WI38 (cell line): ENCODE measurements around the gene ZNF576.
"Not testable (repeated sequence)": the region's sequence is repeated elsewhere in the genome, so short reads cannot be mapped to it uniquely, and the experiment has no call there.

ENCODE experiments used
- H3K4me3 ChIP-seq: 2 replicates; pipeline ENCODE4 v1.5.1; 2011; ENCODE audit warnings: low read depth, mild to moderate bottlenecking, control low read depth, low read length
- TF ChIP-seq, protein P1 (sequence below): IDR thresholded peaks from 2 replicates; pipeline ENCODE4 v1.5.1; 2012; ENCODE audit warnings: low read depth, mild to moderate bottlenecking, control low read depth, low read length

The ZNF576 gene

DNA sequence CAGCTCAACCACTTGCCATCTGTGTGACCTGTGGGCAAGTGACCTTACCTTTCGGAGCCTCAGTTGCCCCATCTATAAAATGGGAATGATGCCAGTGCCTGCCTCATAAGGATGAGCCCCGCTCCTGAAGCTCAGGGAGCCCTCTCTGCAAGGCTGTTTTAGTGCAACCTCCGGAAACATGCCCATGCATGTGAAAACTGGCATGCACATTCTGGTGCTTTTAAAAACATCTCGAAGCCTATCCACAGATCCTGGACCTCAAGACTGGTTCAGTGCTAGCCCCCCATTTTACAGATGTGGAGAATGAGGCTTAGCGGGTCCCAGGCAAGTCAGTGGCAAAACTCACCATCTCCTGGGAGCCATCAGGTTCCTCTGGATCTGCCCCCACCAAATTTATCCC, 37.7 kb downstream of the ZNF576 start:
- no peak overlapping the region for H3K4me3 ChIP-seq
- TF ChIP-seq, protein P1, sequence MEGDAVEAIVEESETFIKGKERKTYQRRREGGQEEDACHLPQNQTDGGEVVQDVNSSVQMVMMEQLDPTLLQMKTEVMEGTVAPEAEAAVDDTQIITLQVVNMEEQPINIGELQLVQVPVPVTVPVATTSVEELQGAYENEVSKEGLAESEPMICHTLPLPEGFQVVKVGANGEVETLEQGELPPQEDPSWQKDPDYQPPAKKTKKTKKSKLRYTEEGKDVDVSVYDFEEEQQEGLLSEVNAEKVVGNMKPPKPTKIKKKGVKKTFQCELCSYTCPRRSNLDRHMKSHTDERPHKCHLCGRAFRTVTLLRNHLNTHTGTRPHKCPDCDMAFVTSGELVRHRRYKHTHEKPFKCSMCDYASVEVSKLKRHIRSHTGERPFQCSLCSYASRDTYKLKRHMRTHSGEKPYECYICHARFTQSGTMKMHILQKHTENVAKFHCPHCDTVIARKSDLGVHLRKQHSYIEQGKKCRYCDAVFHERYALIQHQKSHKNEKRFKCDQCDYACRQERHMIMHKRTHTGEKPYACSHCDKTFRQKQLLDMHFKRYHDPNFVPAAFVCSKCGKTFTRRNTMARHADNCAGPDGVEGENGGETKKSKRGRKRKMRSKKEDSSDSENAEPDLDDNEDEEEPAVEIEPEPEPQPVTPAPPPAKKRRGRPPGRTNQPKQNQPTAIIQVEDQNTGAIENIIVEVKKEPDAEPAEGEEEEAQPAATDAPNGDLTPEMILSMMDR: no peak

DNA sequence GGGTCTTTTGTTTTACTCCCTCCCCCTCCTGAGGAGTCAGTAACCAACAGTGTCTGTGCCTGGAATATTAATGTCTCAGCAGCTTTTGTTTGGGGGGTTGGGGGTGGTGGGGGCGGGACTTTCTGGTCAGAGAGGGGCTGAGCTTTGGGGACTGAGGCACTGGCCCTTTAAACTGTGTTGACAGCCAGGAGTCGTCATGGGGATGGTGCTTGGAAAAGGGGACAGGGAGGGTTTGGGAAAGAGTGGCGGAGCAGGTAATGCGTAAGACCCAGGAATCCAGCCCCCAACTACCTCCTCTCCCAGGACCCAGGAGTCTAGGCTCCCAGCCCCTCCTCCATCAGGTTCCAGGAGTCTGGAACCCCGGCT, 38.1 kb downstream of the ZNF576 start:
- no peak overlapping the region for H3K4me3 ChIP-seq
- TF ChIP-seq, protein P1: no peak

DNA sequence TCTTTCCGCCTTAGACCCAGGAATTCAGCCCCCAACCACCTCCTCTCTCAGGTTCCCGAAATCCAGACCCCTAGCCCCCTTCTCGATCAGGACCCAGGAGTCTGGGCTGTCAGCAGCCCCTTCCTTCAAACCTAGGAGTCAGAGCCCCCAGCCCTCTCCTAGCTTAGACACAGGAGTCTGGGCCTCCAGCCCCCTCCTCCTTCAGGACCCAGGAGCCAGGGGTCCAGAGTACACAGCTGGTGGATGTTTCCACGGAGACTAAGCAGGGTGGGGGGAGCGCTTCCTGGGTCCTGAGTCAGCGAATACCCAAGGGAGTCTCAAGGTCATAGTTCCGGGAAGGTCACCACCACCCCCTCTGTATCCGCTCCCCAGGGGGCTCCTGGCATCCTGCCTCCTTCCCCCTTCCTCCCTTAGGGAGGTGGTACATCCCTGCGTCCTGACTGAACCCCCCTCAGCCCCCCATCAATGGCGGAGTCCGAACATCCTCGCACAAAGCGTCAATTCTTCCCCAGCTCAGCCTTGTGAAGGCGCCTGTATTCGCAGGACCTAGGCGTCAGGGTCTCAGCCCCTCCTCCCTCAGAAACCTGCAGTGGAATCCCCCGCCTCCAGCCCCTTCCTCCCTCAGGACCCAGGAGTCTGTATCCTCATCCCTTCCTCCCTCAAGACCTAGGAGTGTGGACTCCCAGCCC, 38.6 kb downstream of the ZNF576 start:
- H3K4me3 ChIP-seq: no peak overlapping the region
- TF ChIP-seq, protein P1: no peak

GRCh38 chr19:43635561-43635940, 39.2 kb downstream of the ZNF576 start:
- H3K4me3 ChIP-seq: not testable (repeated sequence)

- TF ChIP-seq, protein P1: no peak
- H3K4me3 ChIP-seq: no peak overlapping the region
Observed at GRCh38 chr19:43636121-43636683, 39.8 kb downstream of the ZNF576 start.

DNA sequence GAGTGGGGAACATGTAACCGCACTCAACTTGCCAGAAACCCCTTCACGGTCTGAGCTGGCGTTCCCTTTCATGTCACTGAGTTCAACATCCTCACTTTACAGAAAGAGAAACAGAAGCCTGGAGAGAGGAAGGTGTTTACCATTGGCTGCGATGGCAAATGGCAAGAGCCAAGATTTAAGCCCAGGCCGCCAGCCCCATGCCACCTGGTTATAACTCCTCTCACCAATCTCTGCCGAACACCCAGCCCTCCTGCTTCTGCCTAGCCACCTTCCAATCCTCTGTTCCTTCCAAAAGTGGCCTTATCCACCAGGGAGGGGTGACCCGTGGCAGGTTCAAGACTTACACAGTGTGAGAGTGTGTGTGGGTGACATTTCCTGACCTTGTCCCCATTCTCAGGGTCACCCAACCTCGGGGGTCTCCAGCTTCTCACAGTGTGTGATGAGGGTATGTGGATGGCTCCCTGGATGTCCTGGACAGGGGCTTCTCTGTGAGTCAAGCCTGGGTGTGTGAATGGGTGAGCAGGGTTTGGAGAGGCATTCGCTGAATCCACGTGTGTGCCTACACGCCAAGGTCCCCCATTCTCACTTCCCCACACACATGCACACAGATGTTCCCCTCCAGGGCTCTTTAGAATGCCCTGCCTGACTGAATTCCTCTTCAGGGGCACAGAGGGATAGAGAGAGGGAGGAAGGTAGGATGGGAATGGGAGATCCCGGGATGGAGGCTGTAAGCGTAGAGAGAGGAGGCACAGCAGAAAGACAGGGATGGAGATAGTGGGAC, 42.0 kb downstream of the ZNF576 start:
- no peak overlapping the region for H3K4me3 ChIP-seq
- TF ChIP-seq, protein P1: no peak

DNA sequence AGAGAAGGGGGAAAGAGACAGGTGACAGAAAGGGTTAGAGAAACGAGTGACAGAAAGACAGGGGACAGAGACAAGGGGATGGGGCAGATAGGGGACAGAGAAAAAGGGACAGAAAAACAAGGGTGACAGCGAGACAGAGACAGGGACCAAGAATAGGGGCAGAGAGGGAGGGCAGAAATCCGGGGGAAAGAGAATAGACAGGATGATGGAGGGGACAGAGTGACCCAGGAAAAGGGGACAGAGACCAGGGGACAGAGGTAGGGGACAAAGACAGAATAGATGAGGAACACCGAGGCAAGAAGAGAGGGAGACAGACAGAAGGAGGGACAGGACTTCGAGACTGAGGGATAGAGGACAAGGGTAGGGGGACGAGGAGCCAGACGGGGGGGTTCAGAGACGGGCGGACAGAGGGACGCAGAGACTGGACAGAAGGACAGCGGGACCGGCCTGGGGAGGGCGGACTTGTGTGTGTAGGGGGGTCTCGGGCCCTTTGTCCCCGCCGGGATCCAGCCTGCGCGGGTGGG, 42.7 kb downstream of the ZNF576 start:
- no peak overlapping the region for H3K4me3 ChIP-seq
- TF ChIP-seq, protein P1: no peak
